ENCODE results near the gene ARRDC4.

- TF ChIP-seq POLR2A (IDR thresholded peaks at IDR 0.05; ENCODE audit: low read length) (no peak), GATA1 (IDR thresholded peaks at IDR 0.05; ENCODE audit: low read depth, low read length) (no peak)
Observed at GRCh38 chr15:97915261-97915660, 45.2 kb upstream of the ARRDC4 start.
